Mucosa of descending colon (tissue), 3 donors: Measurements from ENCODE around the gene PTGFRN. TPM values are rescaled to one million over a fixed set of nuclear protein-coding genes. Genes with fewer than 3 reads are reported as not detected.

Experiments
- ATAC-seq: fragments of 200-7000 bp; cut with Tn5 transposase; one replicate; pipeline ENCODE4 v1.9.1; 2020; ENCODE audit warnings: mild to moderate bottlenecking, moderate library complexity
- DNase-seq, 3 donors: peaks; one replicate each; pipeline ENCODE4 v3.0.0-alpha.2; 2020
- H3K36me3 ChIP-seq: fragments of 200-600 bp; one replicate; pipeline ENCODE4 v1.8.0; 2021; ENCODE audit warnings: low read depth, mild to moderate bottlenecking
- H3K4me1 ChIP-seq: fragments of 200-600 bp; one replicate; pipeline ENCODE4 v1.8.0; 2021; ENCODE audit warnings: low read depth, mild to moderate bottlenecking
- H3K4me3 ChIP-seq: fragments of 200-600 bp; one replicate; pipeline ENCODE4 v1.8.0; 2021; ENCODE audit warnings: mild to moderate bottlenecking
- H3K9me3 ChIP-seq: fragments of 200-600 bp; one replicate; pipeline ENCODE4 v1.8.0; 2021; ENCODE audit warnings: mild to moderate bottlenecking
- intact Hi-C, 2 donors: fragments of 100-400 bp; cut with DNase I in 1 of 2; cut with micrococcal nuclease in 1 of 2; formaldehyde crosslinking; loops; one replicate each; pipeline versions ENCODE4 v1.11.0 to v1.11.1; 2022; cut with DNase I, micrococcal nuclease
- total RNA-seq, 3 donors: library from RNA; stranded (reverse); fragmentation: NEBNext Ultra II Directional in 2 of 3; extraction: Animal tissue kit (Norgen Biotek cat#: 25700) in 2 of 3; gene quantifications; one replicate each; pipeline versions ENCODE4 v1.2.1 to v1.2.4, GENCODE V29; 2021 to 2023
- TF ChIP-seq, protein P1 (sequence below): fragments of 200-600 bp; IDR thresholded peaks from one replicate; pipeline ENCODE4 v1.8.0; 2022; ENCODE audit warnings: antibody characterized with exemption, mild to moderate bottlenecking
- donor health status: DM: no; HTN: no; CAD: no; lungs with moderate emphysema.
- donor health status: DM: no; HTN: no; CAD: no.
- donor health status: DM: no; HTN: yes; CAD: no.

PTGFRN gene
- total RNA-seq, 3 donors from 2014 or later, result 74.4 to 185 (median 84.4) TPM

DNA sequence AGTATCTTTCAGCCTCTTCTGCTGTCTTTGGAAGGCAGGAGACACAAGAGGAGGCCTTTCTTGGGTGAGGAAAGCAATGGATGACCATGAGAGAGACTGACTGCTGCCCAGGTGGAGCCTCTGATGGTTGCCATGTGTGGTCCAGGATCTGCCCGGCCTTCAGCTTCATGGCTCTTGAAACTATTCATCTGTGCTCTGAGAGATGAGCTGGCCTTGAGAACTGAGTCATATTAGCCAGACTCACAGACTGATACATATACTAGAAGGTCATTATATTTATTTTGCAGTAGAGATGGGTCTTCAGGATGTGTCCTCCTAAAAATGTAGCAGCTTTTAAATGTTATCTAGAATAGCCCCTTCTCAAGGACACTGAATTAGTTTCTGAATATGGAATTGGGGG lies 33.7 kb downstream of the PTGFRN start:
- H3K36me3 ChIP-seq, result no peaks in the 10 kb centered on the region
- DNase-seq (no peak), ATAC-seq (no peak)
- intact Hi-C loops, result no loop called here
- H3K9me3 ChIP-seq, result no peaks in the 10 kb centered on the region
- H3K4me1 ChIP-seq, result no peaks in the 10 kb centered on the region
- no peak overlapping the region for H3K4me3 ChIP-seq
- TF ChIP-seq, protein P1, sequence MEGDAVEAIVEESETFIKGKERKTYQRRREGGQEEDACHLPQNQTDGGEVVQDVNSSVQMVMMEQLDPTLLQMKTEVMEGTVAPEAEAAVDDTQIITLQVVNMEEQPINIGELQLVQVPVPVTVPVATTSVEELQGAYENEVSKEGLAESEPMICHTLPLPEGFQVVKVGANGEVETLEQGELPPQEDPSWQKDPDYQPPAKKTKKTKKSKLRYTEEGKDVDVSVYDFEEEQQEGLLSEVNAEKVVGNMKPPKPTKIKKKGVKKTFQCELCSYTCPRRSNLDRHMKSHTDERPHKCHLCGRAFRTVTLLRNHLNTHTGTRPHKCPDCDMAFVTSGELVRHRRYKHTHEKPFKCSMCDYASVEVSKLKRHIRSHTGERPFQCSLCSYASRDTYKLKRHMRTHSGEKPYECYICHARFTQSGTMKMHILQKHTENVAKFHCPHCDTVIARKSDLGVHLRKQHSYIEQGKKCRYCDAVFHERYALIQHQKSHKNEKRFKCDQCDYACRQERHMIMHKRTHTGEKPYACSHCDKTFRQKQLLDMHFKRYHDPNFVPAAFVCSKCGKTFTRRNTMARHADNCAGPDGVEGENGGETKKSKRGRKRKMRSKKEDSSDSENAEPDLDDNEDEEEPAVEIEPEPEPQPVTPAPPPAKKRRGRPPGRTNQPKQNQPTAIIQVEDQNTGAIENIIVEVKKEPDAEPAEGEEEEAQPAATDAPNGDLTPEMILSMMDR, result no peak

DNA sequence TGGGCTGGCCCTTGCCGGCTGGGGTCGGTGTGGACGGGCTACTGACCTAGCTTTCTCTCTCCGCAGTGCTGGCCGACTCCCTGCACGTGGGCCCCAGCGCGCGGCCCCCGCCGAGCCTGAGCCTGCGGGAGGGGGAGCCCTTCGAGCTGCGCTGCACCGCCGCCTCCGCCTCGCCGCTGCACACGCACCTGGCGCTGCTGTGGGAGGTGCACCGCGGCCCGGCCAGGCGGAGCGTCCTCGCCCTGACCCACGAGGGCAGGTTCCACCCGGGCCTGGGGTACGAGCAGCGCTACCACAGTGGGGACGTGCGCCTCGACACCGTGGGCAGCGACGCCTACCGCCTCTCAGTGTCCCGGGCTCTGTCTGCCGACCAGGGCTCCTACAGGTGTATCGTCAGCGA lies 34.9 kb downstream of the PTGFRN start:
- Histone ChIP-seq H3K9me3 (no peaks in the 10 kb centered on the region), H3K4me1 (no peaks in the 10 kb centered on the region), H3K4me3 (no peak overlapping the region), H3K36me3 (no peaks in the 10 kb centered on the region)
- intact Hi-C loops, result no loop called here
- TF ChIP-seq, protein P1, result no peak
- DNase-seq (no peak), ATAC-seq (no peak)

DNA sequence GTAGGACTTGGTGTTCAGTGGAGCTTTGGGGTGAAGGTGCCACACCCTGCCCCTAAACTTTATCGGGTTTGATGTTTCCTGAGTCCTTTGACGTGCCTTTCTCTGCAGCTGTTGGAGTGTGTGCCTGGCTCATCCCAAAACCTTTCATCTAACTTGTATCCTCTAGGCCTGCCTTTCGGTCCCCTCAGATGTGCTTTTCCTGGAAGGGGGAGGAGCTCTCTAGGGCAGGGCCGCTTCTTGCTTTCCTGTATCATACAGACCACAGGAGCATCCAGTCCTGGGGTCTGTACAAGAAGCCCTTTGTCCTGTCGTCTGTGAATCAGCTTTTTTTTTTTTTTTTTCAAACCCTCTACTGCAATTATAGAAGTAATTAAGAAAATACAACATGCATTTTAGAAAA lies 35.7 kb downstream of the PTGFRN start:
- Histone ChIP-seq H3K36me3 (no peaks in the 10 kb centered on the region), H3K4me1 (no peaks in the 10 kb centered on the region), H3K9me3 (no peaks in the 10 kb centered on the region), H3K4me3 (no peak overlapping the region)
- intact Hi-C loops, result no loop called here
- TF ChIP-seq, protein P1, result no peak
- DNase-seq (no peak), ATAC-seq (no peak)

GRCh38 chr1:116945996-116946395 lies 36.3 kb downstream of the PTGFRN start:
- intact Hi-C loops, result no loop called here
- Histone ChIP-seq H3K4me3 (no peak overlapping the region), H3K9me3 (no peaks in the 10 kb centered on the region), H3K36me3 (no peaks in the 10 kb centered on the region), H3K4me1 (no peaks in the 10 kb centered on the region)
- ATAC-seq (no peak), DNase-seq (no peak)
- TF ChIP-seq, protein P1, result no peak

DNA sequence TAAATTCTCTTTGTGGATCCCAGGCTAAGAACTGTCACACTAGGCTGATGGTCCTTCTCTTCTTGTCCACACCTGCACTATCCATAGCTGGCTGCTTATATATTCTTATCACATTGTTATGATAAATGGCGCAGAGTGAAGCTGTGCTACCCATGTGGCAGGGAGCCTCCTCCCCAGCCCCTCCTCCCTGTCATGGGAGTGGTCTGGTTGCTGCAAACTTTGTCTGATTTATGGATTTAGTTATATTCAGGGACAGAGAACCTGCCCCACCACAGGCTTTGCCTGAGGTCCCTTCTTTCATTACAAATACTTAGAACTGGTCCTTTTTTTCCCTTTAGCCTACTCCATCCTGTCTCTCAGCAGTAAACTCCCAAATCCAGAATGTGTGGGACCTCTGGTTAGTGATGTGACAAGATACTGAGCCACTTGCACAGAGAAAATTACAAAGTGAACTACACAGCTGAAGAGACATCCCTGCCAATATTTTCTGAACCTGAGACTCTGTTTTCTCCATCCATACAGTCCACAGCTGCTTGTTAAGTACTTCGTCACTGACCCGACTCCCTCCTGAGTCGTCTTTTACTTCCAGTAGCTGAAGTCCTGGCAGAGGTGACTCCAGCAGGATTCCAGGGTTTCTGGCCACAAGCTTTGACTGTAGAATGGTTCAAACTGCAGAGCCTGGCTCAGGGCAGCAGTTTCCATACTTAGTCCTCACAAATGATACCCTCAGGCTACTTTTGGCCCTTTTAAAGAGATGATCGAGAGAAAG lies 37.6 kb downstream of the PTGFRN start:
- no peak overlapping the region for H3K4me3 ChIP-seq
- no peaks in the 10 kb centered on the region for H3K9me3 ChIP-seq
- TF ChIP-seq, protein P1, result no peak
- intact Hi-C loops, result no loop called here
- DNase-seq (no peak), ATAC-seq (no peak)
- no peaks in the 10 kb centered on the region for H3K36me3 ChIP-seq
- no peaks in the 10 kb centered on the region for H3K4me1 ChIP-seq
